A549 treated with ZK216348 at 1 μM for 4 hours (cell line): ENCODE results near the gene SIGLEC7. TPM values are rescaled to one million over a fixed set of nuclear protein-coding genes. Genes with fewer than 3 reads are reported as not detected.

Source experiments
- total RNA-seq: library from RNA; stranded (reverse); fragments of 200-300 nt; extraction: Qiagen RNA extraction; gene quantifications from 5 replicates; pipeline ENCODE4 v1.2.3, GENCODE V29; 2022; ENCODE audit warnings: low read depth

Gene SIGLEC7
- total RNA-seq = not detected in 5 replicates

GRCh38 chr19:51142119-51142518 lies at the start of gene SIGLEC7:
Gene SIGLEC7 (plus strand): TSS chr19:51142301. CDS start chr19:51142370, 69 bp downstream.

DNA sequence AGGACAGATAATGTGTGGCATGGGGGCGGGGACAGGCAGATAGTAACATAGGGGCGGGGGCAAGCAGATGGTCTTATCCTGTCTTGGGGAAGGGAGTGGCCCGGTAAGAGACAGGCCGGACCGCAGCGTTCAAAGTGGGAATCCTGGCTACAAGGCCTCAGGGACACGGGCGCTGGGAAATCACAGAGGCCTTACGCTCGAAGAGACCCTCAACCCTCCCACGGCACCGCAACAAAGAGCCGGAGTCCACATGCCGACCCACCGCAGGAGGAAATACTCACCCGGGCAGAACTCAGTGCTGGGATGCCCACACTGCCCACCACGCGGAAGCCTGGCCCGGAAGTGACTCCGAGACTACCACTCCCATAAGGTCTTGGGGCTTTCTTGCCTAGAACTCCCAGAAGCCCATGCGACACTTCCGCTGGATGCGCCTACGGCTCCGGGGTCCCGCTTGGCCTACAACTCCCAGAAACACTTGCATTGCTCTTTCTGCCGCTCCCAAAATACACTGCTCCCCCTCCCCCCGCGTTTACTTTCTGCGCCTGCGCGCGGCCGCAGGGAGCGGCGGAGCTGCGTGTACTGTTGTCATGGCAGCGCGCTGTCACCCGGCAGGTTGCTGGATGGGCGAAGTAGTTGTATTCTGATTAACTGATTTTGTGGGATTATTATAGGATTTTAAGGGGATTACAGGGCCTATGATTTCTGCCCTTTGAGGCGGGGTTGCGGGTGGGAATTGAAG lies 33.9 kb upstream of the SIGLEC7 start, which contains the start of gene CTU1:
Gene CTU1, minus strand, starts transcription at position 344 of the 739 bp plus-strand sequence. CDS start 3,840 bp downstream, outside the sequence.

DNA sequence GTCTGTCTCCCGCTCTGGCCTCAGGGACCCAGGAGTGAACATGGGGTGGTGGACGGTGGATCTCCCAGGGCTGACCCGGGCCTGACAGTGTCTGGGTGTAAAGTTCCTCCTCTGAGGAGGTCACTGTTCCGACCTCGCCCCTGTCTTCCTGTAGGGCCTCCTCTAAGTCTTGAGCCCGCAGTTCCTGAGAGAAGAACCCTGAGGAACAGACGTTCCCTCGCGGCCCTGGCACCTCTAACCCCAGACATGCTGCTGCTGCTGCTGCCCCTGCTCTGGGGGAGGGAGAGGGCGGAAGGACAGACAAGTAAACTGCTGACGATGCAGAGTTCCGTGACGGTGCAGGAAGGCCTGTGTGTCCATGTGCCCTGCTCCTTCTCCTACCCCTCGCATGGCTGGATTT lies 17.4 kb upstream of the SIGLEC7 start, which contains the start of gene SIGLEC9:
Gene SIGLEC9, plus strand, starts transcription at position 178 of the 400 bp plus-strand sequence. Its CDS starts 69 bp downstream, at position 247.

Other genes with a start within 250 kb of the SIGLEC7 start
- 0.41 TPM in 1 of 5 replicates, not detected in the others for gene KLK4, start 230.9 kb upstream of the SIGLEC7 start, total RNA-seq
- not detected in 5 replicates for gene KLK5, start 189.3 kb upstream of the SIGLEC7 start, total RNA-seq
- gene KLK6, start 172.7 kb upstream of the SIGLEC7 start, total RNA-seq = 0.22 to 1.1 TPM (median 0.66 TPM) in 5 replicates
- not detected in 5 replicates for gene KLK7, start 158.4 kb upstream of the SIGLEC7 start, total RNA-seq
- not detected in 5 replicates for gene KLK8, start 140.7 kb upstream of the SIGLEC7 start, total RNA-seq
- gene KLK10, start 122.6 kb upstream of the SIGLEC7 start, total RNA-seq = 0.20 to 0.60 TPM (median 0.50 TPM) in 4 of 5 replicates, not detected in the other
- 0.21 TPM in 1 of 5 replicates, not detected in the others for gene KLK11, start 115.7 kb upstream of the SIGLEC7 start, total RNA-seq
- gene KLK12, start 107.3 kb upstream of the SIGLEC7 start, total RNA-seq = not detected in 5 replicates
- 0.31 to 0.38 TPM in 2 of 5 replicates, not detected in the others for gene KLK13, start 77.2 kb upstream of the SIGLEC7 start, total RNA-seq
- 0.20 to 0.68 TPM (median 0.28 TPM) in 5 replicates for gene KLK14, start 59.4 kb upstream of the SIGLEC7 start, total RNA-seq
- 2.8 to 19.3 TPM (median 16.8 TPM) in 5 replicates for gene CTU1, start 33.9 kb upstream of the SIGLEC7 start, total RNA-seq
- not detected in 5 replicates for gene SIGLEC9, start 17.4 kb upstream of the SIGLEC7 start, total RNA-seq
- gene CD33, start 82.8 kb downstream of the SIGLEC7 start, total RNA-seq = 0.13 to 0.27 TPM in 2 of 5 replicates, not detected in the others
- not detected in 5 replicates for gene SIGLECL1, start 108.8 kb downstream of the SIGLEC7 start, total RNA-seq
- 0.05 to 0.12 TPM in 2 of 5 replicates, not detected in the others for gene IGLON5, start 169.3 kb downstream of the SIGLEC7 start, total RNA-seq
- gene VSIG10L, start 199.8 kb downstream of the SIGLEC7 start, total RNA-seq = 8.5 to 14.0 TPM (median 13.5 TPM) in 5 replicates
- gene ETFB, start 224.1 kb downstream of the SIGLEC7 start, total RNA-seq = 227 to 248 TPM (median 235 TPM) in 5 replicates
- gene CLDND2, start 226.7 kb downstream of the SIGLEC7 start, total RNA-seq = 6.6 to 12.6 TPM (median 10.5 TPM) in 5 replicates
- gene NKG7, start 230.4 kb downstream of the SIGLEC7 start, total RNA-seq = not detected in 5 replicates
- not detected in 5 replicates for gene LIM2, start 245.7 kb downstream of the SIGLEC7 start, total RNA-seq
- not detected in 5 replicates for gene C19orf84, start 248.3 kb downstream of the SIGLEC7 start, total RNA-seq